Prostate gland (tissue), 2 donors: ENCODE measurements around the gene TUBB4B.

Source experiments
- CTCF ChIP-seq, 4 experiments: fragments of 200-600 bp in 2 of 4; fragments of 450-650 bp in 2 of 4; sonication (generic) in 2 of 4; IDR thresholded peaks; 1 replicate in 3 of 4; 2 replicates in 1 of 4; pipeline ENCODE4 v1.5.1; 2016 to 2019; ENCODE audit warnings: antibody characterized with exemption in 4 of 4, mild to moderate bottlenecking in 2 of 4, moderate library complexity in 2 of 4
- POLR2A ChIP-seq: fragments of 450-650 bp; IDR thresholded peaks from one replicate; pipeline ENCODE4 v1.6.1; 2016; ENCODE audit warnings: antibody characterized with exemption, mild to moderate bottlenecking

GRCh38 chr9:137236936-137237421 lies 4.1 kb upstream of the TUBB4B start:
- TF ChIP-seq POLR2A (no peak), CTCF (IDR thresholded peaks at IDR 0.05) (no peak)
